Gastrocnemius medialis (tissue), 4 donors: ENCODE measurements around the gene NTN3. TPM values are rescaled to one million over a fixed set of nuclear protein-coding genes. Genes with fewer than 3 reads are reported as not detected.

ENCODE experiments used
- ATAC-seq, 2 donors: fragments of 150-250 bp; one replicate each; pipeline ENCODE4 v1.9.1; 2016
- DNase-seq, 2 donors: peaks; one replicate each; pipeline ENCODE4 v3.0.0-alpha.2; 2019
- H3K27ac ChIP-seq, 4 donors: fragments of 200-600 bp; sonication (generic); 1 replicate in 1 of 4; 2 replicates in 3 of 4; pipeline ENCODE4 v1.5.1; 2016 to 2018; ENCODE audit warnings: mild to moderate bottlenecking in 2 of 4, moderate library complexity in 1 of 4
- H3K27me3 ChIP-seq, 3 donors: fragments of 200-600 bp; sonication (generic) in 2 of 3; 1 replicate in 1 of 3; 2 replicates in 2 of 3; pipeline versions ENCODE4 v1.5.1 to v1.6.0; 2016 to 2019; ENCODE audit warnings: mild to moderate bottlenecking in 1 of 3, moderate library complexity in 1 of 3
- H3K36me3 ChIP-seq, 2 donors: fragments of 200-600 bp; sonication (generic) in 1 of 2; one replicate each; pipeline ENCODE4 v1.5.1; 2017 to 2018
- H3K4me1 ChIP-seq, 2 donors: fragments of 200-600 bp; sonication (generic) in 1 of 2; one replicate each; pipeline ENCODE4 v1.5.1; 2016 to 2017; ENCODE audit warnings: mild to moderate bottlenecking in 2 of 2
- H3K4me3 ChIP-seq, 4 donors: fragments of 200-600 bp; sonication (generic) in 3 of 4; 1 replicate in 1 of 4; 2 replicates in 3 of 4; pipeline ENCODE4 v1.5.1; 2016 to 2019; ENCODE audit warnings: mild to moderate bottlenecking in 2 of 4
- H3K9me3 ChIP-seq, 3 donors: fragments of 200-600 bp; sonication (generic) in 2 of 3; 1 replicate in 1 of 3; 2 replicates in 2 of 3; pipeline ENCODE4 v1.5.1; 2016 to 2019
- CTCF ChIP-seq, 5 experiments: fragments of 450-650 bp in 3 of 5; fragments of 200-600 bp in 2 of 5; sonication (generic) in 2 of 5; IDR thresholded peaks in 4 of 5; conservative IDR thresholded peaks in 1 of 5; 1 replicate in 4 of 5; 2 replicates in 1 of 5; pipeline ENCODE4 v1.5.1; 2016 to 2019; ENCODE audit warnings: antibody characterized with exemption in 5 of 5, mild to moderate bottlenecking in 3 of 5, moderate library complexity in 3 of 5
- POLR2A ChIP-seq, 2 donors: fragments of 450-650 bp; IDR thresholded peaks; one replicate each; pipeline ENCODE4 v1.6.1; 2017; ENCODE audit warnings: antibody characterized with exemption in 2 of 2, mild to moderate bottlenecking in 2 of 2, moderate library complexity in 2 of 2
- in situ Hi-C, 4 donors: fragments of 200-750 bp; cut with MboI; loops; one replicate each; pipeline versions ENCODE4 v1.15.0 to v1.8.0; 2017; ENCODE audit warnings: low sequenced_read_pairs in 4 of 4
- intact Hi-C: fragments of 100-400 bp; cut with DNase I; formaldehyde crosslinking; loops from one replicate; pipeline ENCODE4 v1.15.1; 2023; ENCODE audit warnings: low total_unique reads
- total RNA-seq, 4 donors: library from RNA; depleted of rRNA; stranded (reverse); fragments of >200 nt; gene quantifications; one replicate each; pipeline versions ENCODE4 v1.1.0 to v1.2.3, GENCODE V29; 2016

Gene NTN3
- total RNA-seq: not detected

- intact Hi-C loops (no loop called here), in situ Hi-C loops (no loop called here)
- ATAC-seq (no peak), DNase-seq (no peak)
- Histone ChIP-seq H3K36me3 (no peaks in the 10 kb centered on the region), H3K4me1 (peaks cover 27 to 41% of the 10 kb centered on the region in 2 donors), H3K9me3 (no peaks in the 10 kb centered on the region), H3K4me3 (peak within 1 kb of the TSS in 1 of 4 donors; percentile 12), H3K27ac (no peak within 1 kb of the TSS), H3K27me3 (peaks cover 36 to 46% (median 39%) of the 10 kb centered on the region in 3 donors)
- no peak for TF ChIP-seq CTCF (IDR thresholded peaks at IDR 0.05 in 4 of 5, conservative IDR thresholded peaks at IDR 0.05 in 1 of 5)
- TF ChIP-seq POLR2A (IDR thresholded peaks at IDR 0.05): no peak
These were observed at the start of gene NTN3 for GRCh38 chr16:2471016-2471652. Gene NTN3 (plus strand): TSS chr16:2471297. CDS start chr16:2471702, 405 bp downstream.

DNA sequence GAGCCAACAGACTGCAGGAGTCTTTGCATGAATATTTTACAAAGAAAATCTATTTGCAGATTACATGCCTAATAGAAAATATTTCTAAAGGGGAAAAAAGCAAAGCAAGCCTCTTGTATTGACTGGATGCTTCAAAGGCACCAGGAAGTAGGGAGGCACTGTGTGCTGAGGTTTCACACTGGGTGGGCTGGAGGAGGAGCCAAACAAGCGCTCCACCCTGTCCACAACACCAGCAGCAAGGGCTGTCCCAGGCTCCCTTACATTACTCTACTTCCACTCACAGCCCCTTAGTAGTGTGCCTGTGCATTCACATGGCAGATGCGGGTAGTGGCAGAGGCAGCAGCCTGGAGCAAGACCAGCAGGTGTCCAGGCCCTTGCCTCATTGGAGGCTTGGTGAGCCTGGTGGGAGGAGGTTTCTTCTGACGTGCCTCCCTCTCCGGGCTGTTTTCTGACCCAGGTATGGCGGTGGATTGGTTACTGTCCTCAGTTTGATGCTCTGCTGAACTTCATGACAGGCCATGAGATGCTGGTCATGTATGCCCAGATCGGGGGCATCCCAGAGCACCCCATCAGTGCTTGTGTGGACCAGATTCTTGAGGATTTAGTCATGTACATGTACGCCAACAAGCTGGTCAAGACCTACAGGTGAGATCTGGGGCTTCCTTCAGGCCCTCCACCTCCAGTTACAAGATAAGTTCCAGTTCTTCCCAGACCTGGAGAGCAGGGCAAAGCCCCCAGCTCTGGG, 48.8 kb upstream of the NTN3 start:
- no peaks in the 10 kb centered on the region for H3K9me3 ChIP-seq
- no peak overlapping the region for H3K27ac ChIP-seq
- ATAC-seq (no peak), DNase-seq (no peak)
- no peak overlapping the region for H3K4me3 ChIP-seq
- in situ Hi-C loops: no loop called here
- H3K27me3 ChIP-seq: no peaks in the 10 kb centered on the region
- H3K36me3 ChIP-seq: no peaks in the 10 kb centered on the region
- no peaks in the 10 kb centered on the region for H3K4me1 ChIP-seq
- intact Hi-C loops: loop anchor here (10.0 kb wide), 1 partner anchor 63 kb away; no protein-coding TSS in a partner anchor
- TF ChIP-seq CTCF (IDR thresholded peaks at IDR 0.05 in 4 of 5, conservative IDR thresholded peaks at IDR 0.05 in 1 of 5) (no peak), POLR2A (IDR thresholded peaks at IDR 0.05) (no peak)

DNA sequence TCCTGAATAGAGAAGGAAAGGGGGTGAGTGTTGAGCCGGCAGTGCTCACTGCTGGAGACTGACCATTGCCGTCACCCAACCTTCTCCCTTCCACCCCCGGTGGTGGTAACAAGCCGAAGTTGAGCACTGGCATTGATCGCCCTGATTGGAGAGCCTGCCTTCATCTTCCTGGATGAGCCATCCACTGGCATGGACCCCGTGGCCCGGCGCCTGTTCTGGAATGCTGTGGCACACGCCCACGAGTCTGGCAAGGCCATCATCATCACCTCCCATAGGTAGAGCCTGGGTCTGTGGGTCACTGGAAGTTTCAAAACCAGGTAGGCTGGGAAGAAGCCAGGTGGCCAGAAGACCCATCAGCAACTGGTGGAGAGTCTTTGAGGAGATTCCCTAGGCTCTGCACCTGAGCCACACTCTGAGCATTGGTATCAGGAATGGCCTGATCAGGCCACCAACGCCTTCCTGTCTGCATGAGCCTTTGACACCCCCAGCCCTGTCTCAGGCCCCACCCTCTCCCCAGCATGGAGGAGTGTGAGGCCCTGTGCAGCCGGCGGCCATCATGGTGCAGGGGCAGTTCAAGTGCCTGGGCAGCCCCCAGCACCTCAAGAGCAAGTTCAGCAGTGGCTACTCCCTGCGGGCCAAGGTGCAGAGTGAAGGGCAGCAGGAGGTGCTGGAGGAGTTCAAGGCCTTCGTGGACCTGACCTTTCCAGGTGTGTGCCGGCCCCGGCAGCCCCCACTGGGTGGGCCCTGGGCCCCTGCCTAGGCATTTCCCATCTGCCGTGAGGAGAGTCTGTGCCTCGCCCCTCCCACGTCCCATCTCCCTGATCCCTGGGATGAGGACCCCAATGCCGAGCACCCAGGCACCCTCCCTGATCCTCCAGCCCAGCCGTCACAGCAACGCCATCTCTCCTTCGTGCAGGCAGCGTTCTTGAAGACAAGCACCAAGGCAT, 46.8 kb upstream of the NTN3 start:
- no peak for TF ChIP-seq CTCF (IDR thresholded peaks at IDR 0.05 in 4 of 5, conservative IDR thresholded peaks at IDR 0.05 in 1 of 5)
- no peak for TF ChIP-seq POLR2A (IDR thresholded peaks at IDR 0.05)

DNA sequence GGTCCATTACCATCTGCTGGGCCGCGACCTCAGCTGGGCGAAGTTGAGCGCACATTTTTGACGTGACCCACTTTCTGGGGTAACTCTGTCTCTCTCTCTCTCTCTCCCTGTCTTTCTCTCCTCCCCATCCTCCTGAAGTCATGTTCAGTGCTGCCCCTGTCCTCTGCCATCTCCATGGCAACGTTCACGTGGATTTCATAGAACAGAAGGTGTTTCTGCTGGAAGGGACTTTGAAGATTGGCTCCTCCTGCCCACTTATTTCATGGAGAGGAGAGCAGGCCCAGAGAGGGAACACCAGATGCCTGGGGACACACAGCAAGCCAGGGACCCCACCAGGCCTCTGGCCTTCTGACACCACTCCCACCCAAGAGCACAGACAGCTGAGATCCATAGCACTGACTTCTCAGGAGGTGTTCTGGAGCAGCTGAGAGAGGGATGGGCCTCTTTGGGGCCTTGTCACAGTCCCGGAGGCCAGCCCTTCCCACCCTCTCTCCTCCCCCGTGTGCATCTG, 46.0 kb upstream of the NTN3 start:
- DNase-seq (no peak), ATAC-seq (no peak)
- Histone ChIP-seq H3K27ac (no peak overlapping the region), H3K36me3 (no peaks in the 10 kb centered on the region), H3K4me3 (no peak overlapping the region), H3K4me1 (peaks cover 3 to 4% of the 10 kb centered on the region in 2 donors), H3K27me3 (no peaks in the 10 kb centered on the region), H3K9me3 (no peaks in the 10 kb centered on the region)
- no peak for TF ChIP-seq CTCF (IDR thresholded peaks at IDR 0.05 in 4 of 5, conservative IDR thresholded peaks at IDR 0.05 in 1 of 5)
- no peak for TF ChIP-seq POLR2A (IDR thresholded peaks at IDR 0.05)
- in situ Hi-C loops: no loop called here
- intact Hi-C loops: loop anchor here (5.0 to 10.0 kb wide), 2 partner anchors 60 to 77 kb away; no protein-coding TSS in a partner anchor

More for the DNA sequence above, 46.8 kb upstream of the NTN3 start:
- H3K4me3 ChIP-seq: no peak overlapping the region
- no peak overlapping the region for H3K27ac ChIP-seq
- no peaks in the 10 kb centered on the region for H3K36me3 ChIP-seq
- DNase-seq: no peak
- H3K4me1 ChIP-seq: no peaks in the 10 kb centered on the region
- intact Hi-C loops (loop anchor here (5.0 to 10.0 kb wide), 2 partner anchors 60 to 78 kb away; no protein-coding TSS in a partner anchor), in situ Hi-C loops (no loop called here)
- no peaks in the 10 kb centered on the region for H3K9me3 ChIP-seq
- ATAC-seq: no peak
- H3K27me3 ChIP-seq: no peaks in the 10 kb centered on the region
